Retina (tissue), 1 donor: Measurements from ENCODE around the gene SCNN1B.
"Not testable (repeated sequence)": the region's sequence is repeated elsewhere in the genome, so short reads cannot be mapped to it uniquely, and the experiment has no call there.

Experiments
- DNase-seq: peaks from one replicate; pipeline ENCODE4 v3.0.0-alpha.2; 2016

The SCNN1B gene

DNA sequence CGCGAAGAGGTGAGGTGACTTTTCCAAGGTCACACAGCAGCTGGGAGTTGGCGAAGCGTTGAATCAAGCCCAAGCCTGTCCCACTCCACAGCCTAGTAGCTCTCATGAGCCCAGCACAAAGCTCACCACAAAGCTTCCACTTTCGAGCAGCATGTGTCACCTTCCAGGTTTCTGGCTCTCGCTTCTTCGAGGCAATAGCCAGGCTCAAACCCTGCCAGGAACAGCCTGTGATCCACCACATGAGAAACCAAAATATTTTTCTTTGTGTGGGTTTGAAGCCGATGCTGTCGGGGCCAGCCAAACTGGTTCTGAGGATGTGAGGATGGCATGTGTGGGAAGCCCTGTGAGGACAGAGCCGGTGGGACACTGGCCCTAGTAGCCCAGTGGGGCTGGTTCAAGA lies 82.8 kb downstream of the SCNN1B start:
- DNase-seq = no peak

DNA sequence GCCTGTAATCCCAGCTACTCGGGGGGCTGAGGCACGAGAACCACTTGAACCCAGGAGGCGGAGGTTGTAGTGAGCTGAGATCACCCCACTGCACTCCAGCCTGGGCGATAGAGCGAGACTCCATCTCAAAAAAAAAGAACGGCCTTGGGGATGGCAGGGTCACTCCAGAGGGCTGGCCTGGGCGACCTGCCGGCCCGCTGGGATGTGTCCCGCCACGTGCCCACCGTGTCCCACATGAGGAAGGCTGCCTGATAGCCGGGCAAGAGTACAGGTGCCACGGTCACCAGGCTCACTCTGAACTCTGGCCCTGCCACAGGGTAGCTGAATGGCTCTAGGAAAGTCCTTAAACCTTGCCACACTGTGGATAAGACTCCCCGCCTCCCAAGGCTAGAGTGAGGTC lies 83.3 kb downstream of the SCNN1B start:
- no peak for DNase-seq

DNA sequence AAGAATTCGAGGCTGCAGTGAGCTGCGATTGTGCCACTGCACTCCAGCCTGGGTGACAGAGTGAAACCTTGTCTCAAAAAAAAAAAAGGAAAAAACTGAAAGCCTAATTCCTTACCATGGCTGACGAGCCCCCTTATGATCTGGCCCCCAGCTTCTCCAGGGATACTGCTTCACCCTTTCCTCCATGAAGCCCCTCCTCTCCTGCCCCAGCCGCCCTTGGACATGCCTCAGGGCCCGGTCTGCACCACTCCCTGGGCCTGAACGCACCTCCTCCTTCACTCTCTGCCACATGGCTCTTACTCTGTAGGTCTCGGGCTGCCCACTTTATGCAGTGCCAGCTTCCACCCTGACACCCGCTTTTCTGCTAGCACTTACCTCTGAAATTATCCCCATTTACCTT lies 85.6 kb downstream of the SCNN1B start:
- no peak for DNase-seq

DNA sequence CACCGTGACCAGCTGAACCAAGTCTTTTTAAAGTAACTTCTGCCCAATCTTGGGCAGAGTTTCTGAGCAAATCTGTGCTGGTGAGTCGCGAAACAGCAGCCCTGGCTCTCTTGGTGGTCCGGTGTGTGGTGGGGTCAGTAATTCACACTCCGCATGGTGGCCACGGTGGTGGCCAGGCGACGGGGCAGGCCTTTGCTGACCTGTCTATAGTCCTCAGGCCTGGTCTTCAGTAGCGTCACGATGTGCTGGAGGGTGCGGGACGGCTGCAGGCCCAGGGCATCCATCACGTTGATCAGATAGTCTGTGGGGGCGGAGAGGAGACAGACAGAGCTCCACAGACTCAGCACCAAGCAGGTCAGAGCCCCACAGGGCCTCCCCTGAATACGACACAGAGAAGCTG lies 86.7 kb downstream of the SCNN1B start:
- DNase-seq = no peak

DNA sequence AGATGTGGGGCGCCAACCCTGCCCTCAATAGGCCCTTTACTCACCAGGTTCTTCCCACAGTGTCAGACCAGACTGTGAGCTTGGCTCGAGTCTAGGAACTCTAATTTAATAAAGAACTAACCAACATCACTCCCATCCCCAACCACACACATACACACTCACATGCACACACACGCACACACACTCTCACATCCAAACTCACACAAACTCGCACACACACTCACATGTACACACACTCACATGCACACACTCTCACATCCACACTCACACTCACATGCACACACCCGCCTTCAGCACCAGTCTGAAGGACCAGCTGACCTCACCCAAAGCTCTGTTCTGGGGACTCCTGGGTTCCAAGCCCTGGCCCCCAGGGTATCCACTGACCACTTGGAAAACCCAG lies 87.1 kb downstream of the SCNN1B start:
- no peak for DNase-seq

DNA sequence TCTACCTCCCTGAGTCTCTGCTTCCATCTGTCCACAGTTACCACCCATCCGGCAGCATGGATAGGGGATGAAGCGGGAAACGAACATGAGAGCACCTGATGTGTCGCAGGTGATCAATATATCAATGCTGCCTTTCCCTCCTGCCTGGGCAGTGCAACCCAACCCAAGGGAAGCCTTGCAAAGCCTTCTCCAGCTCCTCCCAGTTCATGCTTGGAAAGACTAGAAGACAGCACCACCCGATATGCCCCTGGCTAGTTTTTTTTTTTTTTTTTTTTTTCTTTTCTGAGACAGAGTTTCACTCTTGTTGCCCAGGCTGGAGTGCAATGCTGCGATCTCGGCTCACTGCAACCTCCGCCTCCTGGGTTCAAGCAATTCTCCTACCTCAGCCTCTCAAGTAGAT lies 87.8 kb downstream of the SCNN1B start:
- DNase-seq = not testable (repeated sequence)

DNA sequence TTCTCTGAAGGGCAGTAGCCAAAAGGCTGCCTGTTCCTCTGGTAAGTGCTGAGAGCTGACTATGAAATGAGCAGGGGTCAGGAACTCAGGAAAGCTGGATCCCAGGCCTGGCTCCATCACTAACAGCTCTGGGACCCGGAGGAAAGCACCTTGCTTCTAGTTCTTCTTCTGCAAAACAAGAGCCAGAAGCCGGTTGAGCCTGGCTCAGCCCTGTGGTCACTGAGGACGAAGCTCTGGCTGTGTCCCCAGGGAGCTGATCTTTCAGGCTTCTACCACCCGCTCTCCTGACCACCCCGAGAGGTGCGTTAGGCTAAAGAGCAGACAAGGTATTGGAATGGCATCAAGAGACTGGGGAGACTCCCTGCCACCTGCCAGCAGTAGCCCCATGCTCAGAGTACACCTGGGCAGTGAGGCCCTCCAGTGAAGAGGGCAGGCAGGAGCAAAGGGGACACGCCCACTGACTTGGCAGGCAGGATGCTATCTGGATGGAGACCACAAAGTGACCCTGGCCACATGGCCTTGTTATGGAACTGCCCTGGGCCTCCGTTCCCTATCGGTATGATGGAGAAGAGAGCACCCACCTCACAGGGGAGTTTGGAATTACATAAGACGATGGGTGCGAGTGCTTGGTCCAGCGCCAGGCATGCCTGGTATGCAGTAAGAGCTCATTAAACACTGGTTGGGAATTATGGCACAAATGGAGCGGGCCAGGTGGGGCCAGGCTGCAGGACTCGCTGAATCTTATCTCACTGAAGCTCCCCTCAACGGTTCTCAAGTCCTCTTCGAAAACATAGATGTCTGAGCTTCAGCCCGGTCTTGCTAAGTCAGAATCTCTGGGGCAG lies 89.5 kb downstream of the SCNN1B start:
- no peak for DNase-seq

DNA sequence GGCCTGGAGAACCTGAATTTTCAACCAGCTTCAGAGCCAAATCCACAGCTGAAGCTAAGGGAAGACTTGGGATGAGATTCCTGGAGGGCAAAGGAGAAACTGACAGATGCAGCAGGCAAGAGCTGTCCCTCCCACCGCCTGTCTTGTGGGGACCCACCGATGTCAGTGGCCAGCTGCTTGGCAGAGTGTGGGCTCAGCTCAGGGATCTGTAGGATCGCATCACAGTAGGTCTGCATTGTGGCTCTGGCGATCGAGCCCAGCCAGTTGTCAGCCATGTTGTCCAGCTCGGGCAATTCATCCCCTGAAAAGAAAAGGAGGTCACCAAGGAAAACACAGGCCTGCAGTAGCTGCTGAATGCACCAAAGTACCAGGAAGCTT lies 90.1 kb downstream of the SCNN1B start:
- DNase-seq = no peak

DNA sequence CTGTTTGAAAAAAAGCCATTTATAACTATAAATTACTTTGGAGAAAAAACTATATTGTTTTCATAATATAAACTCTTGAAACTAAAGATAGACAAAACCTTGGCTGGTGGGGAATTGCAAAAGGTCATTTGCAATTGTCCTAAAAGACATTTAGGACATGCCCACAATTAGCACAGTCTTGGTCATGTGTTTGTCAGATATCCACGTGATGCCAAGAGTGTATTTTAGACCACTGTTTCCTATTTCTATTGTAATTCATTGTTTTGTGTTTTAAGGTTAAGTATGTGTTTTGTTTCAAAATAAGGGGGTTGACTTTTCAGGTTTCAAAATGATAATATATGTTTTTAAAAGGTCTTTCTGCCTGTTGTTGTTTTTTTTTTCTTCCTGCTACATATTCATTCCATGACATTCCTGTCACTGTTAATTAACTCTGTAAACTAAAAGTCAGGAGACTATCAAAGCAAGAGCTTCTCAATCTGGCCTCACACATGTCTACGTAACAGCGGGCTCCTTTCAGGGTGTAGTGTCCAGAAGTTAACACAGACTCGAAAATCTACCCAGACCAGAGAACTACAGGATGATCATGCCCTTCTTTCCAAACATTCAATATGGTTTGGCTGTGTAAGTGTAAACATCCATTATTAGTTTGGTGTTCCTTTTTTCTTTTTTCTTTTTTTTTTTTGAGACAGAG lies 92.2 kb downstream of the SCNN1B start:
- no peak for DNase-seq

DNA sequence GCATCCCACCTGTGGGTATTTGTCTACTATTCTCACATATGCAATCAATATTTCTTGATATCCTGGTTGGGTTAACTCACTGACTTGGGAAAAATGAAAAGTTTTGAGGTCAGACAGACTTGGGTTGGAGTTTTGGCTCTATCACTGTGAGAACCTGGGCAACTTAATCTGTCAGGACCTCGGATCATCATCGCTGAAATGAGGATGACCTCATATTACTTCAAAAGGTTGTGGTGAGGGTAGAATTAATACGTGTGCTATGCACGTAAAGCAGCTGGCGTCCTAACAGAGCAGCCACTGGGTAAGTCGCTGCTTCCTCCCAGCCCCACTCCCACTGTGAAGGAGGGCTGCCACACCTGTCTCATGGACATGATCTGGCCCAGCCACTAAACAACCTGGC lies 93.6 kb downstream of the SCNN1B start:
- DNase-seq = no peak

DNA sequence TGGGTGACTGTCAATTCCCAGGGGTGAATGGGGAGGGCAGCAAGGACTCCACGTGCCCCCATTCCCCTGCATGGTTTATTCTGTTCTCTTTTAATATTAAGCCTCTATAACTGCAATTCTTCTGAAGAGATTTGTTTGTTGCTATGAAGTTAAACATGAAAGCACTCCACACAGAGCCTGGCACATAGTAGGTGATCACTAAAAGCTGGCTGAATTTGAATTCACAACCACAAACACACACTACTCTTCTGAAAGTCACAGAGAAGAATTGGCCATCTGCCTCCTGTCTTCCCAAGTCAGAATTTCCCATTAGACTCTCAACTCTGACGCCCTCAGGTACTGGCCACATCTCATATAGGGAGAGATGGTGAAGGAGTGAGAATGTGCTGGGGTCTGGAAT lies 95.4 kb downstream of the SCNN1B start:
- DNase-seq = no peak

DNA sequence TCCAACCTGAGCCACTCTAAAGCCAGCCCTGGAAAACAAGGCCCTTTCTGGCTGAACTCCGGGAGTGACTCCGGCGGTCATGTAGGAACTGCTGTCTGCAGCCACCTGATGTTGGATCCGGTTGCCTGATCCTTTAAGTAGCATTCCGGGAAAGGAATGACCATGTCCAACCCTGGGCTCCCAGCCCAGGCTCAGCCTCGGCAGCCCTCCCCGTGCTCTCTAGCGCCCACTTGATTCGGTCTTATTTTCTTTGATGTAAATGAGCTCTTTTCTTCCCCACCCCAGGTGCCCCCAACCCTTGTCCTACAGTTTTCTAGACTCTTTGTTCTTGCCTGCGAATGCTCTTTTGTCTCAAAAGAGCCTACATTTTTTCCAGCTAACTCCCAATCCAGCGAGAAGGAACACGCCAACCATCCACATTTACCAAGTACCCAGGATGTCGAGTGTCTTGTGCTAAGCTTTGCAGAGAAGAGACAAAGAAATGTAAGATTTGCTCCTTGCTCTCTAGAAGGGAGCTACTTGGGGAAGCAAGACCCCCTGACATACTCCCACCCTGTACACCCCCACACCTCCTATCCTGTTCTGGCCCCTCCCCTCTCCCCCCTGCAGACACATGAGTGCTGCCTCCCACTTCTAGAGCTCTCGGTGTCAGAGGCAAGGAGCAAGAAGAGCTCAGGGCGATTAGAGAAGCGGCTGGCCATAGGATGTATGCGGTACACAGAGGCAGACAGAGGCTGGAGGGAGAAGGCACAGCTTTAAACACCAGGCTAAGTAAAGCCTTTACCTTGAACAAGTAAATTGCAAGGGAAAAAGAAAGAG lies 97.1 kb downstream of the SCNN1B start:
- no peak for DNase-seq

DNA sequence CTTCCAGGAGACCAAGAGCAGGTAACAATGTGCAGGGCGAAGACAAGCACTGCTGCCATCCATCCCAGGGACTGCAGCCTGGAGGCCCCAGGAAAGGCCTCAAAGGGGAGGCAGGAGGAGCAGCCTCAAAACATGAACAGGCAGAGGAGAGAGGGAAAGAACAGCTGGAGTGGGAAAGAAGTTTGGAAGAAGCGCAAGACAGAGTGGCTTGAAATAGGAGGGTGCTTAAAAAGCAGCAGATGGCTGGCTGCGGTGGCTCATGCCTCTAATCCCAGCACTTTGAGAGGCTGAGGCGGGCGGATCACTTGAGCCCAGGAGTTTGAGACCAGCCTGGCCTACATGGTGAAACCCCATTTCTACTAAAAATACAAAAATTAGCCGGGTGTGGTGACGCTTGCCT lies 98.3 kb downstream of the SCNN1B start:
- not testable (repeated sequence) for DNase-seq

DNA sequence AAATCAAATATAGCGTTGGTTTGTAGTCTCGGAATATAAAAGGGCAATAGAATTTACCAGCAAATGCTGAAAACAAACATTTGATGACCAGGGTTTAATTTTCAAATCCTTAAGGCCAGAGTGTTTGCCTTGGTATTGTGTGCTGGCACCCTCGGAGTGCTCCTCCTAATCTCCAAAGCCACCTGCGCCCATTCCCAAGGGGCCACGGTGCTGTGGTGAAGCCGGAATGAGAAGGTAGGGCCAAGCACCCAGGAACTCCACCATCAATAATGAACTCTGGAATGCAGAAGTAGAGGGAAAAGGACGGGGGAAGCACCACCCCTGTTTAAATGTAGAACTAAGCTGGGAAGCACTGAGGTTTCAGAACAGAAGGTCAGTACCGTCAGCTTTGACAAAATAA lies 99.0 kb downstream of the SCNN1B start:
- no peak for DNase-seq

DNA sequence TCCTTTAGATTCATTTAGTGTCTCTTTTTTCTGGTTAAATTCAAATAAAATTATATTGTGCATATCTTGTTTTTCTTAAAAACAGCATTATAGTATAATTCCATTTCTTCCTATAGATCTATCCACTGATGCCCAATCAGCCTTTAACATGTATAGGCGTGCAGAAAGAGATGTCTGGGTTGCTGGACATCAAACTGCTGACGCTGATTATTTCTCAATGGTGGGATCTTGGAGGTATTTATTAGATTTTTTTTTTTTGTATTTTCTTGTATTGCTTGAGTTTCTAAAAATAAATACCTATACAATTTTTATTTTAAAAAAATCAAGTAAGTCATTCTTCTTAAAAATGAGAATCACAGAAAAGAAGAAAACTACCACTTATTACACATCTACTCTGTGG lies 100.0 kb downstream of the SCNN1B start:
- DNase-seq = no peak

DNA sequence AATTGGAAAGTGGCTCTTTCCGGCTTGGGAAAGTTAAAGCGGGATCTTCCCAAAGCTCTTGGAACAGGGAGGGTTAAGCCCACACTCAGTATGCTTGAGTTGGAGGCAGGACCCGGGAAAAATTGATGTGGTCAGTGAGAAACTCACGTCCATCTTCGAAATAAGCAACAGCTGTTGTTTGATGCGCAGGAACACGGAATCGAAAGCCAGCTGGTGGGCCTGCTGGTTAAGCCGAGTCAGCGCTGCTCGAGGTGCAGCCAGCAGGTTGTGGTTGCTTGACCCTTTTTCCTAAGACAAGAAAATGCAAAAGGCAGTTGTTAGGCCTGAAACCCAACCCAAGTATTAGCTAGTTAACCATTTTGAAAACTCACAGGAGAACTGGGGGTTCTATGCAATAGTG lies 101.4 kb downstream of the SCNN1B start:
- peak; percentile 39 for DNase-seq

DNA sequence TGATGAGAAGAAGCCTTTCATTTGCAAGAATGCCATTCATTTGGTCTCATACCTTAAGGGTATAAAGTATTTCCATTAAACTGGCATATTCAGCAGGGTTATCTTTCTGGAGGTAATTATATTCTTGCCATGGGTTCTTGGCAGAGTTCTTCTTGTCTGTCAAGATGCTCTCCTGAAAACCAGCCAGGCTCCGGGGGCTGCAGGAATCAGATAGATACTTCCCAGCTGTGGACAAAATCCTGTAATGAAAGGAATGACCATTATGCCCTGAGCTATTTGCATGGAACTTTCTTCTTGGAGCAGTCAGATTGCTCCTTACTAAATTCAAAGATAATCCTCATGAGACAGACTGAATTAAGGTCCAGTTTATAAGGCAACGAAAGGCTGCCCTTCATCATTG lies 103.9 kb downstream of the SCNN1B start:
- DNase-seq = no peak

DNA sequence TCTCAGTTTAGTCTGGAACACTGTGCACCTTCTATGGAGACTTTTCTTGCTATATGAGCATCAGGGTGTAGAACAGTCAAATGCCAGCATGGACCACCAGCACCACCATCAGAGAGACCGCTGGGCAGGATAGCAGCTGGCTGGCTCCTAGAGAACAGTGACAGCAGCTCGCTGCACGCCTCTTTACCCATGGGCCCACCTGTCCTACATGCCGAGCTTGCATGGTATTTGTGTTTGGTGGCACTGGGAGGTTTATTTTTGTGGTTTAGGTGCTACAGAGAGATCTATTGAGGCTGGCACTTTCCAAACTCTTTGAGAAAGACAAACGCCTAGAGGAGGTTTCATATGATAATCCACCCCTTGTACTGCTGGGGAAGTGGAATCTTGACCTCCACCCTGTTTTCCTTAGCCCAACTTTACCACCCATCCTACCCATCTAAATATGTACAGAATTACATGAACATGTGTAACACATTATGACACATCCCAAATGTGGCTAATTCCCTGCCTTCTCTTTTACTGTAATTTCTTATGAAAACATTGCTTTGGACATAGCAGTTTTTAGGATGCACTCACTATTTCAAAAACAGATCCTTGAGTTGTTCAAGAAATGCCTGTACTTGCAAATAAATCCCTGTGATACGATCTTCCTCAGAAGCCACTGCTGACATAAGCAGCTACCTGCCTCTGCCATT lies 104.6 kb downstream of the SCNN1B start:
- no peak for DNase-seq

DNA sequence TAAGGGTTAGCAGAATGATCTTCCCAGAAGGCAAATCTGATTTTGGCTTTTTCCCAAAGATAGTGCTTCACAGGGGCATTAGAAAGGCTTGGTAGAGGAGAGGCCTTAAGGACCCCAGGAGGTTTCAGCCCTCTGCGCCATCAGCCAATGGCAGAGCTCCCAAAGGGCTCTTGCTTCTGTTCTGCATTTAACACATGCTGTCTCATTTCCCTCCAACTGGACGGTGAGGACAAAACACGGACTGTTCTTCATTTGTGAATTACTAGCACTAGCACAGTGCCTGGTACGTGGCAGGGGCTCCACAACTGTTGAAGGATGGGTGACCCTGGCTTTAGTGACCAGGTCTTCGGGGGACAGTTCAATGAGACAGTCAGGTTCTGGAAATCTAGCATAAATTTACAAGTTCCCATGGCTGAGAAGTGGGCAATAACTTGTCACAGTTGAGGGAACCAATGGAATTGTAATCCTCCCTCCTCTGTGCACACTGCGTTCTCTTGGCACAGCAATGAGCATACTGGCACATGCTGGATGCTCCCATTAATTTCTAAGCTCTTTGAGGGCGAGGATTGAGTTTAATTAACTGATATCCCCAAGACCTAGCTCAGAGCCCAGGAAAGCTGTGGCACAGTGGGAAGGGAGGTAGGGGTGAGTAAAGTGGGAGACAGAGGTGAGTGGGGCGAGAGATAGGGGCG lies 105.5 kb downstream of the SCNN1B start:
- no peak for DNase-seq

DNA sequence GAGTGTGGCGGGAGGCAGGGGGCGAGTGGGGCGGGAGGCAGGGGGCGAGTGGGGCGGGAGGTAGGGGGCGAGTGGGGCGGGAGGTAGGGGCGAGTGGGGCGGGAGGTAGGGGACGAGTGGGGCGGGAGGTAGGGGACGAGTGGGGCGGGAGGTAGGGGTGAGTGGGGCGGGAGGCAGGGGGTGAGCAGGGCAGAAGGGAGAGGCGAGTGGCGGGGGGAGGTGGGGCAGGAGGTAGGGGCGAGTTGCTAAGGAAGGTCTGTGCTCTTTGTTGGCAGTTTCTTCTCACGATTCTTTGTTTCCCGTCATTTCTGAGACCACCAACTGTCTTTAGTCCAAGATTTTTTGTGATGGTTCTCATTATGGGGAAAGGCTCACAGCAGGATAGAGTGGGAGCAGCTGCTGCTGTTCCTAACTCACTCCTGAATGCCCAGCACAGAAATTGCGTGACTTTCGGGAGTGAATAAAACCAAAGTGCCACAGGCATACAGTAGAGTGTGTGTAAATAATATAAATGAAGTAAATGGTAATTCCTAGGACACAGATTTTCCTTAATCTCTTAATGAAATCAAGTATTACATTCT lies 106.2 kb downstream of the SCNN1B start:
- DNase-seq = peak; percentile 40

DNA sequence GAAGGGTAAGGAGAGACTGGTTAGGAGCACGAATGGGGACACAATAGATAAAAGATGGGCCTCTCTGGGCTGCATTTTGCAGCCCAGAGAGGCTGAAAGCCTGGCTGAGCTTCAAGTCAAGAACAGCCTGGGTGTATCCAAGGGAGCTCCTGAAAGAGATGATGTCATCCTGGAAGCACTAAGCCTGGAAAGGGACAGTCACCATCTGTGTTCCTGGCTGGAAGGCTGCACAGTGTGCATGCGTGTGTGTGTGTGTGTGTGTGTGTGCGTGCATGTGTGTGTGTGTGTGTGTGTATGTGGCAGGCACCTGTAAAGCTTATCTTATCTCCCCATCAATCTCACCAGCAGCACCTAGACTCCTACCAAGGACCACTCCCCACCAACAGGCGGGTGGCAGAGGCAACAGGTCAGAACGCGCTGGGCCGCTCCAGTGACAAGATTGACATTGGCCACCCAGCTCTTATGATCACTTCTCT lies 106.8 kb downstream of the SCNN1B start:
- DNase-seq = peak; percentile 67

DNA sequence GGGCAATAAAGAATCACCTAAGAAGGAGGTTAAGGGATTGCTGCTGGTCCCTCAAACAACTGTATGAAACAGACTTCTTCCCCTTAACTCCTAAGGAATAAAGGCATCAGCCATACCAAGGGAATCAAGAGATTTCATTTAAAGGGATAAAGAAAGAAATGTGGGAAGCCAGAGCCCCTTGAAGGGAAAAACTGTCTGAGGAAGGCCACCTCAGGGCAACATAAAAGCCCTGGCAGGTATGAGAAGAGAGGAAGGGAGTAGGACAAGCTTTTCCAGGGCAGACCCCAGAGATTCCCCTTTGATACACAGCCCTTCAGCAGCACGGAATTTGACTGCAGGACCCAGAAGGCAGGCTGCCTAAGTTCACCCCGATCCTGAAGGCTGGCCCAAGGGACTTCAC lies 107.4 kb downstream of the SCNN1B start:
- no peak for DNase-seq
